Measurements from ENCODE around the gene MYRFL. TPM values are rescaled to one million over a fixed set of nuclear protein-coding genes. Genes with fewer than 3 reads are reported as not detected.

MYRFL gene
- total RNA-seq, 4 donors from 2014 or later = 1.1 TPM; not detected in 3

GRCh38 chr12:69868695-69869094 is 43.7 kb downstream of the MYRFL start:
- H3K27ac ChIP-seq = no peak overlapping the region
- intact Hi-C loops (cut with DNase I; ENCODE audit: low total_unique reads) = no loop called here
- H3K27me3 ChIP-seq = no peaks in the 10 kb centered on the region
- DNase-seq (no peak), ATAC-seq (no peak)
- H3K9me3 ChIP-seq = no peaks in the 10 kb centered on the region
- H3K4me1 ChIP-seq = no peaks in the 10 kb centered on the region
- H3K36me3 ChIP-seq = no peaks in the 10 kb centered on the region
- in situ Hi-C loops (cut with MboI; ENCODE audit: low sequenced_read_pairs in 4 of 4) = no loop called here
- no peak overlapping the region for H3K4me3 ChIP-seq
- no peak for TF ChIP-seq CTCF (IDR thresholded peaks at IDR 0.05 in 4 of 5, conservative IDR thresholded peaks at IDR 0.05 in 1 of 5)
- no peak for TF ChIP-seq POLR2A (IDR thresholded peaks at IDR 0.05)

DNA sequence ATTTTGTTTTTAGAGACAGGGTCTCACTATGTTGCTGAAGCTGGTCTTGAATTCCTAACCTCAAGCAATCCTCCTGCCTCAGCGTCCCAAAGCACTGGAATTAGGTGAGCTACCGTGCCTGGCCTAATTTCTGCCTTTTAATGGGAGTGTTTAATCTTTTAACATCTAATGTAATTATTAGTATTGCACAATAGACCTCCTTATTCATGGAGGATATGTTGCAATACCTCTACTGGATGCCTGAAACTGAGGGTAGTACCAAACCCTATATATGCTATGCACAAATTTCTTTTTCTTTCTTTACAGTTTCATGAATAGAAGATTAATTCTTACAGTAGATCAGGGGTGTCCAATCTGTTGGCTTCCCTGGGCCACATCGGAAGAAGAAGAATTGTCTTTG is 47.8 kb downstream of the MYRFL start:
- ATAC-seq (no peak), DNase-seq (no peak)
- intact Hi-C loops (cut with DNase I; ENCODE audit: low total_unique reads) (no loop called here), in situ Hi-C loops (cut with MboI; ENCODE audit: low sequenced_read_pairs in 4 of 4) (no loop called here)
- Histone ChIP-seq H3K27me3 (no peaks in the 10 kb centered on the region), H3K27ac (no peak overlapping the region), H3K4me1 (no peaks in the 10 kb centered on the region), H3K9me3 (no peaks in the 10 kb centered on the region), H3K4me3 (no peak overlapping the region), H3K36me3 (no peaks in the 10 kb centered on the region)
- TF ChIP-seq POLR2A (IDR thresholded peaks at IDR 0.05) (no peak), CTCF (IDR thresholded peaks at IDR 0.05 in 4 of 5, conservative IDR thresholded peaks at IDR 0.05 in 1 of 5) (no peak)

- H3K27me3 ChIP-seq = no peaks in the 10 kb centered on the region
- in situ Hi-C loops (cut with MboI; ENCODE audit: low sequenced_read_pairs in 4 of 4) (no loop called here), intact Hi-C loops (cut with DNase I; ENCODE audit: low total_unique reads) (no loop called here)
- H3K27ac ChIP-seq = no peak overlapping the region
- DNase-seq (no peak), ATAC-seq (no peak)
- H3K36me3 ChIP-seq = no peaks in the 10 kb centered on the region
- TF ChIP-seq POLR2A (IDR thresholded peaks at IDR 0.05) (no peak), CTCF (IDR thresholded peaks at IDR 0.05 in 4 of 5, conservative IDR thresholded peaks at IDR 0.05 in 1 of 5) (no peak)
- no peak overlapping the region for H3K4me3 ChIP-seq
- H3K9me3 ChIP-seq = no peaks in the 10 kb centered on the region
- H3K4me1 ChIP-seq = no peaks in the 10 kb centered on the region
Measured at GRCh38 chr12:69873429-69873828, 48.4 kb downstream of the MYRFL start.

DNA sequence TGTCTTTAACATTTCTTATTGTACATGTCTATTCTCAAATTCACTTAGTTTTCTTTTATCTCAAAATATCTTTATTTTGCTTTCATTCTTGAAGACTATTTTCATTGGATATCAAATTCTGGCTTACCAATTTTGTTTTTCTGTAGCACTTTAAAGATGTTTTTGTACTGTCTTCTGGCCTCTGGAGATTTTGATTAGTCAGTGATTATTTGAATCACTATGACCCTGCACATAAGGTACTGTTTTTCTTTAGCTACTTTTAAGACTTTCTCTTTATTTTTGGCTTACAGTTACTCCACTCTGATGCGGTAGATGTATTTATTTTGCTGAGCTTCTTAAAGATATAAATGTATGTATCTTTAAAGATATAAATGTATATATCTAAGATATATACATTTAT is 49.6 kb downstream of the MYRFL start:
- H3K9me3 ChIP-seq = no peaks in the 10 kb centered on the region
- DNase-seq (no peak), ATAC-seq (no peak)
- peaks cover 0 to 4% of the 10 kb centered on the region in 2 donors for H3K4me1 ChIP-seq
- no peak overlapping the region for H3K4me3 ChIP-seq
- intact Hi-C loops (cut with DNase I; ENCODE audit: low total_unique reads) (no loop called here), in situ Hi-C loops (cut with MboI; ENCODE audit: low sequenced_read_pairs in 4 of 4) (loop anchor here in 3 of 4 donors (25.0 kb wide), 1 partner anchor 863 kb away; no protein-coding TSS in a partner anchor)
- no peak for TF ChIP-seq POLR2A (IDR thresholded peaks at IDR 0.05)
- no peaks in the 10 kb centered on the region for H3K36me3 ChIP-seq
- H3K27me3 ChIP-seq = no peaks in the 10 kb centered on the region
- H3K27ac ChIP-seq = no peak overlapping the region

- ATAC-seq = no peak
Measured at GRCh38 chr12:69875416-69875935, 50.4 kb downstream of the MYRFL start.

More at GRCh38 chr12:69875416-69875935, 50.4 kb downstream of the MYRFL start:
- H3K4me3 ChIP-seq = no peak overlapping the region
- intact Hi-C loops (cut with DNase I; ENCODE audit: low total_unique reads) (no loop called here), in situ Hi-C loops (cut with MboI; ENCODE audit: low sequenced_read_pairs in 4 of 4) (loop anchor here in 3 of 4 donors (25.0 kb wide), 1 partner anchor 862 kb away; no protein-coding TSS in a partner anchor)
- no peaks in the 10 kb centered on the region for H3K27me3 ChIP-seq
- DNase-seq = no peak
- TF ChIP-seq CTCF (IDR thresholded peaks at IDR 0.05 in 4 of 5, conservative IDR thresholded peaks at IDR 0.05 in 1 of 5) = no peak
- no peak for TF ChIP-seq POLR2A (IDR thresholded peaks at IDR 0.05)
- H3K36me3 ChIP-seq = no peaks in the 10 kb centered on the region
- peaks cover 0 to 4% of the 10 kb centered on the region in 2 donors for H3K4me1 ChIP-seq
- H3K27ac ChIP-seq = no peak overlapping the region
- no peaks in the 10 kb centered on the region for H3K9me3 ChIP-seq
